HG03469 (cell line): ENCODE results near the gene APOLD1.
"Not testable (repeated sequence)": the region's sequence is repeated elsewhere in the genome, so short reads cannot be mapped to it uniquely, and the experiment has no call there.

Source experiments
- ATAC-seq: cut with Tn5 transposase; IDR thresholded peaks from one replicate; pipeline ENCODE4 v1.9.1; 2021; ENCODE audit warnings: mild to moderate bottlenecking, moderate library complexity, moderate number of reproducible peaks; ENCODE audit not compliant: unreplicated experiment

Gene APOLD1

DNA sequence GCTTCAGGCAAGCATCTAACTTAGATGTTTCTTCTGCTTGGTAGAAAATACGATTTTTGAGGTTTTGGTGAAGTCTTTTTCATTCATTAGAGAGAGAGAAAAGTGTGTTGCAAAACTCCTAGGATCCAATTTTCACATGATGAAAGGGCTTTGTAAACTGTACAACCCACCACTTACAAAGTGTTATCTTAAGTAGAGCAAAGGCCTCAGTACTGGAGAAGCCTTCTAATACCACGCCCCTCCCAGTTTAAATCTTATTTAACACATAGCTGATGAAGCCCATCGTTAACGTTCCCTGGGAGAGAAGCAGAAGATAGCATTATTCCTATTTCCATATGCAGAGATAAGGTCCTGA, 869 bp downstream of the APOLD1 start:
- ATAC-seq: no peak

DNA sequence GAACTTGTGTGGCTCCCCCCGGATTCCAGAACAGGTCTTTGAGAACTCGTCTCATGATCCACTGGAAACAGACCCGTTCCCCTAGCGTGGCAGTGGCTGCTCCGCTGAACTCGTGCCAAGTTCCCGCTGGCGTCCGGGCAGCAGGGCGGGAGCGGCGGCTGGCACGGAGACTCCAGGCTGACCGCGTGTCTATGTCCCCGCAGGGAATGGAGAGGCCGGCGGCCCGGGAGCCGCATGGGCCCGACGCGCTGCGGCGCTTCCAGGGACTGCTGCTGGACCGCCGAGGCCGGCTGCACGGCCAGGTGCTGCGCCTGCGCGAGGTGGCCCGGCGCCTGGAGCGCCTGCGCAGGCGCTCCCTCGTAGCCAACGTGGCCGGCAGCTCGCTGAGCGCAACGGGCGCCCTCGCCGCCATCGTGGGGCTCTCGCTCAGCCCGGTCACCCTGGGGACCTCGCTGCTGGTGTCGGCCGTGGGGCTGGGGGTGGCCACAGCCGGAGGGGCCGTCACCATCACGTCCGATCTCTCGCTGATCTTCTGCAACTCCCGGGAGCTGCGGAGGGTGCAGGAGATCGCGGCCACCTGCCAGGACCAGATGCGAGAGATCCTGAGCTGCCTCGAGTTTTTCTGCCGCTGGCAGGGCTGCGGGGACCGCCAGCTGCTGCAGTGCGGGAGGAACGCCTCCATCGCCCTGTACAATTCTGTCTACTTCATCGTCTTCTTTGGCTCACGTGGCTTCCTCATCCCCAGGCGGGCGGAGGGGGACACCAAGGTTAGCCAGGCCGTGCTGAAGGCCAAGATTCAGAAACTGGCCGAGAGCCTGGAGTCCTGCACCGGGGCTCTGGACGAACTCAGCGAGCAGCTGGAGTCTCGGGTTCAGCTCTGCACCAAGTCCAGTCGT, 1.5 kb downstream of the APOLD1 start:
- ATAC-seq: peak; percentile 69

DNA sequence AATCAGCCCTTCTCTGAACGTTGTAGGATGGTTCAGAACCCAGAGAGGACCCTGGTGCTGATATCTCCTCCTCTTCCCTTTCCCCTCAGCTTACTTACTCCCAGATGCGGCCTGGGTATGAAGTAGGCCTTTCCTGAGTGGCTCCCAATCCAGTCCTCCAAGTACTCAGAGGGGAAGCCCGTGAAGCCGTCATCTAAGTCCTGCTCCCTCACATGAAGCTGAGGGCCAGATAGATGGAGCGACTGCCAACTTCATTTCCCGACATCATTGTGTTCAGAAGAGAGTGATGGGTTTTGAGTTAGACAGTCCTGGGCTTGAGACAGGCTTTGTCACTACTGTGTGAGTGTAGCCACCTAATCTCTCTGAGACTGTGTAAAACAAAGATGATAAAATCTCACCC, 2.7 kb downstream of the APOLD1 start:
- no peak for ATAC-seq

- ATAC-seq: peak; percentile 52
Observed at GRCh38 chr12:12788675-12789368, 3.4 kb downstream of the APOLD1 start.

GRCh38 chr12:12790956-12791355, 5.5 kb downstream of the APOLD1 start:
- no peak for ATAC-seq

DNA sequence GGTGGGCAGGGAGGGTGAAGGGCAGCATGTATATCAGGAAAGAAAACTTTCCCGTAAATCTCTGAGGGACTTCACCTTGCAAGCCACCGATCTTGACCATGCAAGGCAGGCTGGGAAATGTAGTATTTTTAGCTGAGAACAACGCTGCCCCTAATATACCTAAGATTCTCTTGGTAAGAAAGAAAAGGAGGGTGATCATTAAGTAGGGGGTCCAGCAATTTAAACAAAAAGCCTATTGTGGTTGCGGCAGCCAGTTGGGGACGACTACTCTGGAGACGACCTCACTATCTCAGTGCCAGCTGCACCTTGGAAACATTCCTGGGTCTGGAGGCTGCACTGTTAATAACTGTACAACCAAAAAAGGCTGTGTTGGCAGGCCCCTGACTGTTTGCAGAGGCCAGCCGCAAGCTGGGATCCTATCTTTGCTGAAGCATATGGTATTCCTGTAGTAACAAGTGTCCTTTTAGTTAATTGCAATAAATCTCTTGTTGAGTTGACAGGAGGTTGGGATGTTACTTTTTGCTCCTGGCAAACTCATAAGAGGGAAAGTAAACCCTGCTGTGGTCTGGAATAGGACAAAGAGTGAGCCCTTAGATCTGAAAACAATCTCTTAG, 6.4 kb downstream of the APOLD1 start:
- ATAC-seq: no peak

DNA sequence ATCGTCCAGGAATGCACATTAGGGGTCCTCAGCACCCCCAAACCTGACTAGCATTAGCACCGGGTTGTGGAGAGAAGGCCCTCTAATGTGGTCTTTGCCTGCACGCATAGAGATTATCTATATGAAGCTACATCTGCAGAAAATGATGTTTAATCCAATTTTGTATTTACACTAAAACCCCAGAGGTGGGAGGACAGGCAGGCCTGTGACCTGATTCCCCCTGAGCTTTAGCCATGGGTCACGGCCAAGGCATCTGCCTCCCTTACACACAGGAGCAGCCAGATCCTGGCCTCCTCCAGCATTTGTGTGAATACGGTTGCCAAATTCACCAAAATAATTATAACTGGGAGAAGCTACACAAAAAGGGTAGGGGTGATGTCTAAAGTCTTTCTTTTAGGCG, 7.0 kb downstream of the APOLD1 start:
- no peak for ATAC-seq

DNA sequence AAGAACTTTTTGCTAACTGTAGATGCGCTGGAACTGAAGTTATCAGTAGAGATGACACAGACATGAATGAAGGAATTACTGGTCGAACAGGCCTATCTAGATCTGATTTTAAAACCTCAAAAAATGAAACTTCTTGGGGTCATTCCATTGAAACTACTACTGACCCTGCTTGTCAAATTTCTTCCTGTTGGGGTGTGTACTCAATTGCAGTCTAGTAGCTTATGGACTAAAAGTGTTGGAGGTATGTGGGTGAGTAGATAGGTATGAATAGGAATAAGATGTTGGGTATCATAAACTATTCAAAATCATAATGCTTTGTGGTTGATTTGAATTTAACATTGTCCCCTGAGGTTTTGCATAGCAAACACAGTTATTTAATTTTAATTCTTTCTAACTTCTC, 9.2 kb downstream of the APOLD1 start:
- ATAC-seq: no peak

- no peak for ATAC-seq
Observed at GRCh38 chr12:12796171-12796570, 10.7 kb downstream of the APOLD1 start.

DNA sequence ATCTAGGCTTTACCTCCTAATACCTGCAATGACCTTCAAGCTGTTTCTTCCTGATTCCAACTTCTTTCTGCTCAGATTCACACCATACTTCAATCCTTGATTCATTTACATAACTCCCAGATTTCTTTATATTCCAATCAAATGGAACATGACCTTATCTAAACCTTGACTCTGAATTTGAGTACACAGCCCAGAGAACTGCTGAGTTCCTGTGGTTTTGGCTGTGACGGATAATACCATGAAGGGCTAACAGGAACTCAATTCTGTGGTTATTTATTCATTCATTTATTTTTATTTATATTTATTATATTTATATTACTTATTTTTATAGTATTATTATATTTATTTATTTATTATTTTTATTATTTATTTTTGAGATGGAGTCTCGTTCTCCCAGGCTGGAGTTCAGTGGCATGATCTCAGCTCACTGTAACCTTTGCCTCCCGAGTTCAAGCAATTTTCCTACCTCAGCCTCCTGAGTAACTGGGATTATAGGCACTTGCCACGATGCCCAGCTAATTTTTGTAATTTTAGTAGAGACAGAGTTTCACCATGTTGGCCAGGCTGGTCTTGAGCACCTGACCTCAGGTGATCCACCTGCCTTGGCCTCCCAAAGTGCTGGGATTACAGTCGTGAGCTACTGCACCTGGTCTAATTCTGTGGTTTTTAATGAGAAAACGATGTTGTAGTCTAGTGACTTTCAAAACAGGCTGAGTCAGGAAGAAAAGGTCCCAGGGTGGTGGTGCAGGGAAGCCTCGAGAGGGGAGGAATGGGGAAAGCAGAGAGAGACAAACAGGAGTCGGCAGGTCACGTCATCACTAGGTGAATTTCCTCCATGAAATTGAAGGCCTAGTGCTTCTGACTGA, 11.7 kb downstream of the APOLD1 start:
- ATAC-seq: no peak

- no peak for ATAC-seq
Observed at GRCh38 chr12:12797794-12798152, 12.3 kb downstream of the APOLD1 start.

- ATAC-seq: no peak
Observed at GRCh38 chr12:12798480-12798879, 13.0 kb downstream of the APOLD1 start.

DNA sequence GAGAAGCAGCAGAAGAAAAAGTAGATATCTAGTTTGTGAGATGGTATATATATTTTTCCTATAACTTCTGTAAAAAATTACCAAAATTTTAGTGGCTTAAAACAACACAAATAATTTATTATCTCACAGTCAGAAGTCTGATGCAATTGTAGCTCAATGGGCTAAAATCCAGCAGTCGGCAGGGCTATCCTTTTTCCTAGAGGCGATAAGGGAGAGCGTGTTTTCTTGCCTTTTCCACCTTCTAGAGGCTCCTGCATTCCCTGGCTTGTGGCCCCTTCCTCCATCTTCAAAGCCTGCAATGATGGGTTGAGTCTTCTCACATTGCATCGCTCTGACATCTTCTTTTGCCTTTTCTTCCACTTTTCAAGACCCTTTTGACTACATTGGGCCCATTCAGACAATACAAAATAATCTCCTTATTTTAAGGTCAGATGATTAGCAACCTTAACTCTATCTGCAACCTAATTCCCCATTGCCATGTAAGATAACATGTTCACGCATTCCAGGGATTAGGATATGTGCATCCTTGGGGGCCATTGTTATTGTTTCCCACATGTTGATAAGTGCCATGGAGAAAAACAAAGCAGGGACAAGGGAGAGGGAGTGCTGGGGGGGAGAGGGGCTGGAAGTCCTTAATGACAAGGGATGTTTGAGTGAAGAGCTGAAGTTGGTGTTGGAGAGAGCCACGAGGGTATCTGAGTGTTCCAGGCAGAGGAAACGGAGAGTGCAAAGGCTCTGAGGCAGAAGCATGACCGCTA, 13.9 kb downstream of the APOLD1 start:
- no peak for ATAC-seq

- ATAC-seq: no peak
Observed at GRCh38 chr12:12800406-12801180, 15.1 kb downstream of the APOLD1 start.

GRCh38 chr12:12801656-12802055, 16.2 kb downstream of the APOLD1 start:
- not testable (repeated sequence) for ATAC-seq

DNA sequence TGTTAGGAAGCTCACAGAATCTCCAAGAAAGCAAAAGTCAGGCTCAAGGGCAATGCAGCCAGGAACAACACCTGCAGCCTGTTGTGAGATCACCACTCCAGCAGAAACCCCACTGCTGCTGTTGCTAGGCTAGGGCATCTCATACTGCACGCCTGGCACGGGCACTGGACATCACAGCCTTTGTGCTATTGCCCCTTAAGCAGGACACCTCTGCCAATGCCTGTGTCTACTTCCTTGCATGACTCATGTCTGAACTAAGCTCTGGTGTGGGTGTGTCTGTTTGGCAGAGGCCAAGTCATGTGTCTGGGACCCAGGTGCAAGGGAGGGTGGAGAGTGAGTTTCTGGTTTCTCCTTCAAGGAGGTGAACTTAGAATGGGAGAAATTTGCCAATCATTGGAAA, 17.7 kb downstream of the APOLD1 start:
- ATAC-seq: peak; percentile 83

- ATAC-seq: no peak
Observed at GRCh38 chr12:12804011-12804410, 18.6 kb downstream of the APOLD1 start.

DNA sequence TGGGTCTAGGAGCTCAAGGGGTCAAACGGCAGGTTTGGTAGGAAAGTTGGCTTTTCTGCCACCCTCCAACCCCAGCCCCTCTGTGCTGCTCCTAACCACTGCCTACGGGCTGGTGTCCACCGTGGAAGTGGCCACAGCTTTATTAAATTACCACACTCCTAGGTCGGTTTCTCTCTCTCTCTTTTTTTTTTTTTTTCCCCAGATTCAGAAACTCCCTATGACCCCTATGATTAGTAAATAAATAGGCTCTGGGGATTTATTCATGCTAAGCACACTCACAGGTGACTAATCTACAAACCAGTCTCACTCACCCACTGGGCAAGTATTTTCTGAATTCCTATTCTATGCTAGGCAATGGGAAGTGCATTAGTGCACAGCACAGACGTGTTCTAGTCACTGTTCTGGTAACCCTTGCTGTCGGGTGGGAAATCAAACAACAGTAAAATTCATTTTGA, 19.0 kb downstream of the APOLD1 start:
- ATAC-seq: no peak

DNA sequence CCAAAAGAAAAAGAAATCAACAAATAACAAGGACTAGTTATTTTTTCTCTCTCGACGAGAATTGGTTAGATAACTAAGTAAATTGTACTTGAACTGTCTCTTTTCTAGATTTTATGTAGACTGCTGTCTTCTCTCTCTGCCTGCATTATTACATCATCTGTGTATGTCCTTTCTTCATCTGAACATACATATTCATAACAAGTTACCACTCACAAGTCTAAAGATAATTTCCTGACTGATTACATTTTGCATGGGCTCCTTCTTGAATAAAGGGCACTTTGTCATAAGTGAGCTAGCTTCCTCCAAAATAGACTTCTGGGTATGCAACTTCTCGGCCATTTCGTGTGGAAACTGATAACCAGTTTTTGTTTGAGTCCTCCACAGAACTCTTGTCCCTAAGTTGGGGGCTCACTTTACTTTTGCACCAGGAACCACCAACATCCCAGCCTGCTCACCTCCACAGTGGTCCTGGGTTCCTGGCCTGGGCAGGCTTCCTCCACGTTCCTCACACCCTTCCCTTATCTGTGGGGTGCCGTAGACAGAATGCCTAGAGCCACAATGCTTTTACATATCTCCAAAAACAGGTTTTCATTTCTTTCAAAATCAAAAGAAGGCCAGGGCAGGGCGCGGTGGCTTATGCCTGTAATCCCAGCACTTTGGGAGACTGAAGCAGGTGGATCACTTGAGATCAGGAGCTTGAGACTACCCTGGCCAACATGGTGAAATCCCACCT, 21.5 kb downstream of the APOLD1 start:
- ATAC-seq: no peak
